Endothelial cell of umbilical vein (primary cell): ENCODE measurements around the gene HECTD2. TPM values are rescaled to one million over a fixed set of nuclear protein-coding genes. Genes with fewer than 3 reads are reported as not detected.

Source experiments
- BruUV-seq: library from RNA; stranded (reverse); fragments of 400-500 nt; replicated peaks from 2 replicates; lab custom pipeline; 2021; lab: Mats Ljungman, UMichigan
- CTCF ChIA-PET: fragments of 300-600, 350-600 bp; sonication (Branson Sonifier 250); formaldehyde crosslinking; loops from one replicate; lab custom pipeline; 2021; ENCODE audit warnings: antibody characterized with exemption, inconsistent platforms; lab: Charles Lee
- POLR2A ChIA-PET: fragments of 300-600, 350-600 bp; sonication (Branson Sonifier 250); formaldehyde crosslinking; loops from one replicate; lab custom pipeline; 2021; ENCODE audit warnings: antibody characterized with exemption, inconsistent platforms; lab: Charles Lee
- DNase-seq: peaks from one replicate; pipeline ENCODE4 v3.0.0-alpha.2; 2011; ENCODE audit warnings: low read depth, low spot score
- FAIRE-seq: peaks from 2 replicates; lab custom pipeline; 2011; peaks lifted over from hg19 to GRCh38; lab: Jason Lieb, UNC
- H2AFZ ChIP-seq: 2 replicates; pipeline ENCODE4 v1.6.0; 2012; ENCODE audit warnings: low read depth, low read length, control low read depth, inconsistent platforms
- H3K27ac ChIP-seq: 2 replicates; pipeline ENCODE4 v1.5.1; 2011; ENCODE audit warnings: low read depth, mild to moderate bottlenecking, control low read depth, low read length, moderate library complexity; ENCODE audit not compliant: insufficient read depth
- H3K27me3 ChIP-seq, 2 experiments: 2 replicates each; pipeline versions ENCODE4 v1.6.0 to v1.6.1; 2011; ENCODE audit warnings: low read length in 2 of 2, mixed read lengths in 1 of 2; ENCODE audit not compliant: control insufficient read depth in 2 of 2, insufficient read depth in 2 of 2
- H3K36me3 ChIP-seq, 2 experiments: 2 replicates in 1 of 2; 3 replicates in 1 of 2; pipeline ENCODE4 v1.5.1; 2011; ENCODE audit warnings: low read length in 2 of 2, mild to moderate bottlenecking in 1 of 2, moderate library complexity in 1 of 2; ENCODE audit not compliant: control insufficient read depth in 2 of 2, insufficient read depth in 2 of 2; ENCODE audit errors: extremely low read depth in 1 of 2
- H3K4me1 ChIP-seq: 3 replicates; pipeline ENCODE4 v1.5.1; 2011; ENCODE audit warnings: mild to moderate bottlenecking, low read length; ENCODE audit not compliant: control insufficient read depth, insufficient read depth; ENCODE audit errors: extremely low read depth
- H3K4me2 ChIP-seq: 2 replicates; pipeline ENCODE4 v1.6.1; 2011; ENCODE audit warnings: low read length, control low read depth, mixed read lengths; ENCODE audit not compliant: insufficient read depth
- H3K4me3 ChIP-seq, 3 experiments: fragments of 200-600 bp in 1 of 3; sonication (generic), shearing (Covaris generic) in 1 of 3; replicated peaks in 1 of 3; 2 replicates each; pipeline ENCODE4 v1.5.1; 2011 to 2016; ENCODE audit warnings: control low read depth in 3 of 3, low read length in 3 of 3, mild to moderate bottlenecking in 2 of 3, inconsistent platforms in 1 of 3, low read depth in 1 of 3, moderate library complexity in 1 of 3; ENCODE audit not compliant: insufficient read depth in 1 of 3
- H3K79me2 ChIP-seq: 2 replicates; pipeline ENCODE4 v1.6.0; 2012; ENCODE audit warnings: low read length, inconsistent platforms; ENCODE audit not compliant: control insufficient read depth, insufficient read depth
- H3K9ac ChIP-seq: replicated peaks from 2 replicates; pipeline ENCODE3; 2011; ENCODE audit warnings: low read length, control low read depth; ENCODE audit not compliant: insufficient read depth; ENCODE audit errors: extremely low read depth
- H3K9me1 ChIP-seq: replicated peaks from 3 replicates; pipeline ENCODE4 v1.6.0; 2011; ENCODE audit warnings: mild to moderate bottlenecking, low read length; ENCODE audit not compliant: control insufficient read depth, insufficient read depth; ENCODE audit errors: extremely low read depth
- H3K9me3 ChIP-seq: replicated peaks from 2 replicates; pipeline ENCODE4 v1.5.1; 2012; ENCODE audit warnings: low read length, inconsistent platforms; ENCODE audit not compliant: control insufficient read depth, insufficient read depth
- H4K20me1 ChIP-seq: replicated peaks from 2 replicates; pipeline ENCODE3; 2011; ENCODE audit warnings: mild to moderate bottlenecking, low read length; ENCODE audit not compliant: control insufficient read depth, insufficient read depth; ENCODE audit errors: extremely low read depth
- CTCF ChIP-seq, 2 donors: IDR thresholded peaks; 1 replicate in 1 of 2; 2 replicates in 1 of 2; pipeline ENCODE4 v1.5.1; 2011; ENCODE audit warnings: low read length in 2 of 2, mild to moderate bottlenecking in 2 of 2, moderate library complexity in 2 of 2, control low read depth in 1 of 2, inconsistent platforms in 1 of 2, low read depth in 1 of 2; ENCODE audit not compliant: insufficient read depth in 1 of 2; ENCODE audit errors: extremely low read depth in 1 of 2
- GATA2 ChIP-seq: IDR thresholded peaks from 2 replicates; pipeline ENCODE4 v1.7.0; 2011; ENCODE audit warnings: low read depth, mild to moderate bottlenecking, moderate library complexity, mixed read lengths, low read length; ENCODE audit not compliant: insufficient read length, insufficient read depth
- JUN ChIP-seq: IDR thresholded peaks from 2 replicates; pipeline ENCODE4 v1.6.1; 2011; ENCODE audit warnings: borderline replicate concordance, low read depth; ENCODE audit not compliant: insufficient read length, insufficient read depth
- MAX ChIP-seq: IDR thresholded peaks from 2 replicates; pipeline ENCODE4 v1.6.1; 2011; ENCODE audit not compliant: insufficient read depth, insufficient read length
- MYC ChIP-seq: IDR thresholded peaks from one replicate; pipeline ENCODE4 v1.6.1; 2011; ENCODE audit warnings: mild to moderate bottlenecking, low read depth, low read length
- POLR2A ChIP-seq: IDR thresholded peaks from 2 replicates; pipeline ENCODE4 v1.6.1; 2012; ENCODE audit warnings: low read depth, mild to moderate bottlenecking, control low read depth, low read length
- POLR2AphosphoS5 ChIP-seq: IDR thresholded peaks from 2 replicates; pipeline ENCODE4 v1.6.1; 2012; ENCODE audit warnings: low read depth, mild to moderate bottlenecking, control low read depth, low read length, moderate library complexity; ENCODE audit not compliant: insufficient read depth
- dilution Hi-C: fragments of 300-500 bp; cut with MboI; formaldehyde crosslinking; loops from one replicate; pipeline ENCODE4 v1.15.0; 2019; ENCODE audit warnings: low sequenced_read_pairs; ENCODE audit not compliant: extremely low pct_ligation_motif_present
- intact Hi-C: fragments of 100-400 bp; cut with micrococcal nuclease; formaldehyde crosslinking; loops from one replicate; pipeline ENCODE4 v1.10.0; 2022
- polyA plus RNA-seq, 4 experiments: library from polyadenylated mRNA; depleted of rRNA in 3 of 4; stranded (reverse) in 3 of 4; unstranded in 1 of 4; fragments of >200 nt; gene quantifications; 2 replicates each; pipeline versions ENCODE4 v1.2.1 to v1.2.3, GENCODE V29; 2011 to 2012; ENCODE audit warnings: missing spikeins in 1 of 4
- total RNA-seq: library from RNA; stranded (reverse); gene quantifications from 2 replicates; pipeline ENCODE4 v1.2.3, GENCODE V29; 2021

Gene HECTD2
- total and polyA plus RNA-seq, 2 donors (not counting 3 experiments of a cell fraction or from before 2014, with no cell fraction given): 4.2 to 10.7 TPM

- H3K9me3 ChIP-seq: no peaks in the 10 kb centered on the region
- DNase-seq (no peak), FAIRE-seq (no peak)
- H3K36me3 ChIP-seq: no peaks in the 10 kb centered on the region
- BruUV-seq: no TSS peak
- H3K9ac ChIP-seq: no peak overlapping the region
- no peak overlapping the region for H3K27ac ChIP-seq
- H3K4me2 ChIP-seq: peak overlapping the region; percentile 49
- intact Hi-C loops: loop anchor here (2.0 kb wide), 2 partner anchors 23 to 185 kb away; no protein-coding TSS in a partner anchor
- no peaks in the 10 kb centered on the region for H3K27me3 ChIP-seq
- no peak overlapping the region for H2AFZ ChIP-seq
- POLR2A ChIA-PET: no interaction called here
- dilution Hi-C loops: no loop called here
- no peaks in the 10 kb centered on the region for H3K79me2 ChIP-seq
- CTCF ChIA-PET: interaction anchor here (0.6 to 1.4 kb wide), 5 partner anchors 8 to 113 kb away, joined by 3 to 7 read pairs (median 3); no protein-coding TSS in a partner anchor
- peak overlapping the region in 1 of 3 experiments; percentile 51 for H3K4me3 ChIP-seq
- H4K20me1 ChIP-seq: peaks cover 5% of the 10 kb centered on the region
- TF ChIP-seq GATA2: no peak
- no peak for TF ChIP-seq CTCF (IDR thresholded peaks at IDR 0.05; ENCODE audit: extremely low read depth in 1 of 2, insufficient read depth in 1 of 2, low read depth in 1 of 2, low read length in 2 of 2)
- no peak for TF ChIP-seq POLR2AphosphoS5
- TF ChIP-seq MAX: no peak
- TF ChIP-seq JUN: no peak
- TF ChIP-seq MYC: no peak
- no peak for TF ChIP-seq POLR2A
- H3K4me1 ChIP-seq: peaks cover 9% of the 10 kb centered on the region
- no peaks in the 10 kb centered on the region for H3K9me1 ChIP-seq
Observed at GRCh38 chr10:91411621-91412020, 1.5 kb downstream of the HECTD2 start.
